ENCODE results near the gene HOXB9.

The HOXB9 gene

DNA sequence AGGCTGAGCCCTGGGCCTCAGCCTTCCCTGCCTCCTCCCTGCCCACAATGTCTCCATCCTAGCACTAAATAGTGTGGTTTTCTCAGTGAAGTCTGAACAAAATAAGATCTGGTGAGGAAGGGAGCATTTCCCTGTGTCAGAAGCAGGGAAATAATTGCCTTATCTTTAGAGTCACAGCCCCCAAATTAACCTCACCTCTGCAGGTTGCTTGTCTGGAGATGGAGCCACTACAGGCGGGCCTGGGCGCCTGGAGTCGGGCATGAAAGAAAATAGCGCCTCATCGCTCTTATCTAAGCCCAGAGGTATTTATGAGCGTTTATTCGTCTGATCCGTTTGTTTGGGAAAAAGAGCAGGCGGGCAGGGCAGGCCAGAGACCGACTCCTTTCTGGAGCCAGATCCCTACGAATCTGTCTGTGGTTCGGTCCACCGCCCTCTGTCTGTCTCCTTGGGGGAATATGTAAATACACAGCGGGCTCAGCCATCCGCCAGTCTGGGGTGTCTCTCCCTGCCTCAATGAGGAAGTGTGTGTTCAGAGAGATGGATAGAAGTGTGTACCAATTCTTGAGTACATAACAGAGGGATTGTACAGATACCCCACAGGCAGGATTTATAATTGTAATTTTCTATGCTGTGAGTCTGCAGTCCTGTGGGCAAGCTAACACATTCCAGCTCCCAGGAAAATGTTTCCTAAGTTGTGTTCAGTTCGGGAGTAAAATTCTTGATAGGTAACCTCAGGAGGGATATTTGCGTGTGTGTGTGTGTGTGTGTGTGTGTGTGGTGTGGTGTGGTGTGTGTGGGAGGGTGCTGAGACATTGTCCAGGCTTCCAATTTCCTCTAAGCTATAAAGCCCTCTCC is 25.7 kb downstream of the HOXB9 start:
- Histone ChIP-seq H3K4me3 (replicated peaks; ENCODE audit: insufficient read depth, low read length) (no peak overlapping the region), H3K27me3 (ENCODE audit: insufficient read depth, poor library complexity, severe bottlenecking) (peaks cover 90% of the 10 kb centered on the region), H3K27ac (replicated peaks) (no peak overlapping the region)
- TF ChIP-seq CTCF (IDR thresholded peaks at IDR 0.05; ENCODE audit: insufficient read depth, low read length) (no peak), GABPA (IDR thresholded peaks at IDR 0.05; ENCODE audit: low read depth) (no peak), SPI1 (IDR thresholded peaks at IDR 0.05; ENCODE audit: borderline replicate concordance, low read depth) (no peak; the same call in 1 of the 2 replicates), POLR2AphosphoS5 (IDR thresholded peaks at IDR 0.05; ENCODE audit: low read depth) (no peak)
- TF ChIP-seq, protein P1, sequence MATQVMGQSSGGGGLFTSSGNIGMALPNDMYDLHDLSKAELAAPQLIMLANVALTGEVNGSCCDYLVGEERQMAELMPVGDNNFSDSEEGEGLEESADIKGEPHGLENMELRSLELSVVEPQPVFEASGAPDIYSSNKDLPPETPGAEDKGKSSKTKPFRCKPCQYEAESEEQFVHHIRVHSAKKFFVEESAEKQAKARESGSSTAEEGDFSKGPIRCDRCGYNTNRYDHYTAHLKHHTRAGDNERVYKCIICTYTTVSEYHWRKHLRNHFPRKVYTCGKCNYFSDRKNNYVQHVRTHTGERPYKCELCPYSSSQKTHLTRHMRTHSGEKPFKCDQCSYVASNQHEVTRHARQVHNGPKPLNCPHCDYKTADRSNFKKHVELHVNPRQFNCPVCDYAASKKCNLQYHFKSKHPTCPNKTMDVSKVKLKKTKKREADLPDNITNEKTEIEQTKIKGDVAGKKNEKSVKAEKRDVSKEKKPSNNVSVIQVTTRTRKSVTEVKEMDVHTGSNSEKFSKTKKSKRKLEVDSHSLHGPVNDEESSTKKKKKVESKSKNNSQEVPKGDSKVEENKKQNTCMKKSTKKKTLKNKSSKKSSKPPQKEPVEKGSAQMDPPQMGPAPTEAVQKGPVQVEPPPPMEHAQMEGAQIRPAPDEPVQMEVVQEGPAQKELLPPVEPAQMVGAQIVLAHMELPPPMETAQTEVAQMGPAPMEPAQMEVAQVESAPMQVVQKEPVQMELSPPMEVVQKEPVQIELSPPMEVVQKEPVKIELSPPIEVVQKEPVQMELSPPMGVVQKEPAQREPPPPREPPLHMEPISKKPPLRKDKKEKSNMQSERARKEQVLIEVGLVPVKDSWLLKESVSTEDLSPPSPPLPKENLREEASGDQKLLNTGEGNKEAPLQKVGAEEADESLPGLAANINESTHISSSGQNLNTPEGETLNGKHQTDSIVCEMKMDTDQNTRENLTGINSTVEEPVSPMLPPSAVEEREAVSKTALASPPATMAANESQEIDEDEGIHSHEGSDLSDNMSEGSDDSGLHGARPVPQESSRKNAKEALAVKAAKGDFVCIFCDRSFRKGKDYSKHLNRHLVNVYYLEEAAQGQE (IDR thresholded peaks at IDR 0.05; ENCODE audit: insufficient replicate concordance, low read depth) = no peak
- no peak for DNase-seq (ENCODE audit: low read depth in 1 of 2, low spot score in 1 of 2)

DNA sequence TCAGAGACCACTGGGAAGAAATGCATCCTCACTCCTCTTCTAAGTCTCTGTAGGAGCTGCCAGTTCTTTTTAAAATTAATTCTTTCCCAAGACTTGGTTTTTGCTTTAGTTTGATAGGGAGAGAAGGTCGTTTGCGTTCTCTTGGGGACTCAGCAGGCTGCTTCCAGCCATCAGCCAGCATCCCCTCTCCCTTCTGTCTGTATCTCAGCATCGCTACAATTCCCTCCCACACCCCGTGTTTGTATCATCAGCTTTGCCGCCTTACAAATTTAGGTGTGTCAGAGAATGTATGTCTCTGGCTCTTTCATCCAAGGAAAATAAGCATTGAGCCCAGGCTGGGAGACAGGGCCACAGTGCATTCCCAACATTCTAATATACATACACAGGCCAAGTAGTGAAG is 26.8 kb downstream of the HOXB9 start:
- Histone ChIP-seq H3K27ac (replicated peaks) (no peak overlapping the region), H3K27me3 (ENCODE audit: insufficient read depth, poor library complexity, severe bottlenecking) (peaks cover 84% of the 10 kb centered on the region), H3K4me3 (replicated peaks; ENCODE audit: insufficient read depth, low read length) (no peak overlapping the region)
- DNase-seq (ENCODE audit: low read depth in 1 of 2, low spot score in 1 of 2) = no peak
- TF ChIP-seq GABPA (IDR thresholded peaks at IDR 0.05; ENCODE audit: low read depth) = no peak
- TF ChIP-seq CTCF (IDR thresholded peaks at IDR 0.05; ENCODE audit: insufficient read depth, low read length) = no peak
- no peak for TF ChIP-seq SPI1 (IDR thresholded peaks at IDR 0.05; ENCODE audit: borderline replicate concordance, low read depth)
- TF ChIP-seq, protein P1 (IDR thresholded peaks at IDR 0.05; ENCODE audit: insufficient replicate concordance, low read depth) = no peak
- no peak for TF ChIP-seq POLR2AphosphoS5 (IDR thresholded peaks at IDR 0.05; ENCODE audit: low read depth)

DNA sequence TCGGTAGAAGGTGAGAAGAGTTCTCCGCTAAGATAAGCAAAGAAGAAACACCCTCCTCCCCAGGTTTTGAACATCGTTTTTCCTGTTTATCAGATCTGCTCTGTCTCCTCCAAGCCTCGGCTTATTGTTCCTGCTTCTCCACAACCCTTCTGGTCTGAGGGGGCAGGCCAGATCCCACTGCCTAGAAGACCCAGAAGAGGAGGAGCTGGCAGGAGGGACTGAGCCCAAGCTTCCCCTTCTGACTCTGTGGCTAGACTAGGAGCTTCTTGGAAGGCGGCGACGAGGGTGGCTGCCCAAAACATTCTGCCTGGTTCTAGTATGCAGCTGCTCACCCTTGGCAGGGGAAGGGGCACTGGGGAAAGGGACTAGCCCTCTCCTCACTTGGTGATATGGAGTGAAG is 27.4 kb downstream of the HOXB9 start:
- Histone ChIP-seq H3K4me3 (replicated peaks; ENCODE audit: insufficient read depth, low read length) (no peak overlapping the region), H3K27me3 (ENCODE audit: insufficient read depth, poor library complexity, severe bottlenecking) (peaks cover 81% of the 10 kb centered on the region), H3K27ac (replicated peaks) (no peak overlapping the region)
- TF ChIP-seq SPI1 (IDR thresholded peaks at IDR 0.05; ENCODE audit: borderline replicate concordance, low read depth) (no peak), POLR2AphosphoS5 (IDR thresholded peaks at IDR 0.05; ENCODE audit: low read depth) (no peak), CTCF (IDR thresholded peaks at IDR 0.05; ENCODE audit: insufficient read depth, low read length) (no peak), GABPA (IDR thresholded peaks at IDR 0.05; ENCODE audit: low read depth) (no peak)
- TF ChIP-seq, protein P1 (IDR thresholded peaks at IDR 0.05; ENCODE audit: insufficient replicate concordance, low read depth) = no peak
- no peak for DNase-seq (ENCODE audit: low read depth in 1 of 2, low spot score in 1 of 2)
